Measurements from ENCODE around the gene NDUFA3.

The NDUFA3 gene

GRCh38 chr19:54125713-54126112, 23.1 kb downstream of the NDUFA3 start:
- H3K4me2 ChIP-seq: no peak overlapping the region
- H4K20me1 ChIP-seq: no peaks in the 10 kb centered on the region
- no peaks in the 10 kb centered on the region for H3K4me1 ChIP-seq
- no peaks in the 10 kb centered on the region for H3K9me3 ChIP-seq
- H3K27ac ChIP-seq: no peak overlapping the region
- no peaks in the 10 kb centered on the region for H3K27me3 ChIP-seq
- H3K9ac ChIP-seq: no peak overlapping the region
- H3K36me3 ChIP-seq: peaks cover 99% of the 10 kb centered on the region
- no peak for TF ChIP-seq Cebpa-rat (IDR thresholded peaks at IDR 0.05)
- H3K4me3 ChIP-seq: no peak overlapping the region

- Histone ChIP-seq H4K20me1 (0 out of 2 replicates have a peak, but pooled peaks cover 7% of the 10 kb centered on the region), H3K36me3 (peaks cover 99% of the 10 kb centered on the region), H3K4me3 (no peak overlapping the region), H3K27ac (no peak overlapping the region), H3K27me3 (no peaks in the 10 kb centered on the region), H3K9me3 (no peaks in the 10 kb centered on the region), H3K4me1 (no peaks in the 10 kb centered on the region), H3K4me2 (no peak overlapping the region), H3K9ac (no peak overlapping the region)
- no peak for TF ChIP-seq Cebpa-rat (IDR thresholded peaks at IDR 0.05)
Measured at GRCh38 chr19:54127688-54128440, 25.2 kb downstream of the NDUFA3 start.

DNA sequence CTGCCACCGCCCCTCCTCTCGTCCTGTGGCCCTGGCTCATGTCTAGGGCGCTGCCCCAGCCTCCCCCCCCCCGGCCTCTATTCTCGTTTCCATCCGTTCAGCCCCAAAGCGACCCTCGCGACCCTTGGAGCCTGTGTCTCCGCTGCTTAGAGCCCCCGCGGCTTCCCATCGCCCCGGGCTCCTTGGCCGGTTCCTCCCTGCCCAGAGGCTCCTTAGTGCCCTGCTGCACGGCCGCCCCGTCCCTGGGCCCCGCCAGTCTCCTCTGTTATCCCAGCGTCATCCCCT, 25.7 kb downstream of the NDUFA3 start:
- Histone ChIP-seq H3K9ac (no peak overlapping the region), H3K27me3 (no peaks in the 10 kb centered on the region), H3K27ac (no peak overlapping the region), H3K4me1 (0 out of 2 replicates have a peak, but pooled peaks cover 3% of the 10 kb centered on the region), H4K20me1 (0 out of 2 replicates have a peak, but pooled peaks cover 7% of the 10 kb centered on the region), H3K9me3 (no peaks in the 10 kb centered on the region), H3K4me3 (no peak overlapping the region), H3K36me3 (peaks cover 99% of the 10 kb centered on the region), H3K4me2 (no peak overlapping the region)
- no peak for TF ChIP-seq Cebpa-rat (IDR thresholded peaks at IDR 0.05)

DNA sequence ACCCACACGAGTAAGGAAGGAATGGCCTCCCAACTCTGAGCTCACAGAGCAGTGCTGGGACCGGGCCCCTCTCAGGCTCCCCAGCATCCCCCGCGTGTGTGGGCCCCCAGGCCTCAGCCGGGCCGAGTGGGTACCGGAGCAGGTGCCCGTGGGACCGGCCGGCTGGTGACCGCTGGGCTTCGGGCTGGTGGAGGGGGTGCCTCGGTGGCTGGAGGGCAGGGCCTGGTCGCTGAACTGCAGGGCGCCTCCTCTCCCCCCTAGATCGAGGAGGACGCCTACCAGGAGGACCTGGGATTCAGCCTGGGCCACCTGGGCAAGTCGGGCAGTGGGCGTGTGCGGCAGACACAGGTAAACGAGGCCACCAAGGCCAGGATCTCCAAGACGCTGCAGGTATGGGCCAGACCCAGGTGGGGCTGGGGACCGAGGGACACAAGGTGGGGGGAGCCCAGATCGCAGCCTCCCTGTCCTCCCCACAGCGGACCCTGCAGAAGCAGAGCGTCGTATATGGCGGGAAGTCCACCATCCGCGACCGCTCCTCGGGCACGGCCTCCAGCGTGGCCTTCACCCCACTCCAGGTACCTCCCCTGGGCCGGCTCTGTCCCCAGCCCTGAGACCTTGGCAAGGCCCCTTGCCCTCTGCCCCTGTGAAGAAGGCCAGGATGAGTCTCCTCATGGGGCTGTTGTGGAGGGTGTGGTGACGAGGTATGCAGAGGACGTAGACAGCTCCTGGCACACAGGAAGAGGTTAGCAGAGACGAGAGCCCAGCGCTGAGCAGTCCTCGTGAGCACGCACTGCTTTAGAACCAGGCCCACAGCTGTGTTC, 26.4 kb downstream of the NDUFA3 start:
- 0 out of 2 replicates have a peak, but pooled peaks cover 7% of the 10 kb centered on the region for H4K20me1 ChIP-seq
- H3K4me3 ChIP-seq: no peak overlapping the region
- H3K4me1 ChIP-seq: 0 out of 2 replicates have a peak, but pooled peaks cover 5% of the 10 kb centered on the region
- H3K9me3 ChIP-seq: no peaks in the 10 kb centered on the region
- H3K4me2 ChIP-seq: no peak overlapping the region
- H3K27ac ChIP-seq: no peak overlapping the region
- no peak overlapping the region for H3K9ac ChIP-seq
- TF ChIP-seq Cebpa-rat (IDR thresholded peaks at IDR 0.05): no peak
- H3K27me3 ChIP-seq: no peaks in the 10 kb centered on the region
- peaks cover 94% of the 10 kb centered on the region for H3K36me3 ChIP-seq

DNA sequence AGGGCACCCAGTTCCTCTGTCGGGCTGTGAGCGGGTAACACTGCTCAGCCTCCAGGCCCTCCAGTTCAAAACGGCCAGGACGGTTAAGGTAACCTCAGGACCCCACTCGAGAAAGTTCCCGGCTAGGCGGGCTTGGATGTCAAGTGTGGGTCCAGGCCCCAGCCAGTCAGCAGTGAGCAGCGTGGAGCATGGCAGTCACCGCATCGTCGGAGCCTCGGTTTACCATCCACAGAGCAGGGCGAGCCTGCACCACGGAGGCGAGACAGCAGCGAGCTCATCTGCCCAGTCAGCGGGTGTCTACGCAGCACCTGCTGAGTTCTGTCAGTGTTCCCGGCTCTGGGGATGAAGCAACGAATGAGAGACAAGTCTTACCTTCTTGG, 27.0 kb downstream of the NDUFA3 start:
- no peak for TF ChIP-seq Cebpa-rat (IDR thresholded peaks at IDR 0.05)
- no peak overlapping the region for H3K27ac ChIP-seq
- H3K4me2 ChIP-seq: no peak overlapping the region
- H4K20me1 ChIP-seq: 0 out of 2 replicates have a peak, but pooled peaks cover 7% of the 10 kb centered on the region
- H3K9ac ChIP-seq: no peak overlapping the region
- H3K36me3 ChIP-seq: peaks cover 88% of the 10 kb centered on the region
- no peaks in the 10 kb centered on the region for H3K27me3 ChIP-seq
- no peak overlapping the region for H3K4me3 ChIP-seq
- no peaks in the 10 kb centered on the region for H3K9me3 ChIP-seq
- 0 out of 2 replicates have a peak, but pooled peaks cover 5% of the 10 kb centered on the region for H3K4me1 ChIP-seq

GRCh38 chr19:54133312-54133956, 30.8 kb downstream of the NDUFA3 start:
- no peak overlapping the region for H3K4me3 ChIP-seq
- peaks cover 12% of the 10 kb centered on the region for H4K20me1 ChIP-seq
- no peak overlapping the region for H3K27ac ChIP-seq
- H3K27me3 ChIP-seq: no peaks in the 10 kb centered on the region
- peaks cover 49% of the 10 kb centered on the region for H3K36me3 ChIP-seq
- peaks cover 18% of the 10 kb centered on the region for H3K4me1 ChIP-seq
- H3K9ac ChIP-seq: no peak overlapping the region
- no peak overlapping the region; the same call in 1 of the 2 replicates for H3K4me2 ChIP-seq
- no peak for TF ChIP-seq Cebpa-rat (IDR thresholded peaks at IDR 0.05)
- H3K9me3 ChIP-seq: no peaks in the 10 kb centered on the region

GRCh38 chr19:54133957-54134590, 31.4 kb downstream of the NDUFA3 start:
- Histone ChIP-seq H3K27ac (no peak overlapping the region), H3K9ac (no peak overlapping the region), H3K4me2 (no peak overlapping the region), H3K27me3 (no peaks in the 10 kb centered on the region), H3K9me3 (no peaks in the 10 kb centered on the region), H4K20me1 (peaks cover 18% of the 10 kb centered on the region), H3K4me1 (peaks cover 24% of the 10 kb centered on the region), H3K36me3 (peaks cover 45% of the 10 kb centered on the region), H3K4me3 (no peak overlapping the region)
- TF ChIP-seq Cebpa-rat (IDR thresholded peaks at IDR 0.05): no peak

DNA sequence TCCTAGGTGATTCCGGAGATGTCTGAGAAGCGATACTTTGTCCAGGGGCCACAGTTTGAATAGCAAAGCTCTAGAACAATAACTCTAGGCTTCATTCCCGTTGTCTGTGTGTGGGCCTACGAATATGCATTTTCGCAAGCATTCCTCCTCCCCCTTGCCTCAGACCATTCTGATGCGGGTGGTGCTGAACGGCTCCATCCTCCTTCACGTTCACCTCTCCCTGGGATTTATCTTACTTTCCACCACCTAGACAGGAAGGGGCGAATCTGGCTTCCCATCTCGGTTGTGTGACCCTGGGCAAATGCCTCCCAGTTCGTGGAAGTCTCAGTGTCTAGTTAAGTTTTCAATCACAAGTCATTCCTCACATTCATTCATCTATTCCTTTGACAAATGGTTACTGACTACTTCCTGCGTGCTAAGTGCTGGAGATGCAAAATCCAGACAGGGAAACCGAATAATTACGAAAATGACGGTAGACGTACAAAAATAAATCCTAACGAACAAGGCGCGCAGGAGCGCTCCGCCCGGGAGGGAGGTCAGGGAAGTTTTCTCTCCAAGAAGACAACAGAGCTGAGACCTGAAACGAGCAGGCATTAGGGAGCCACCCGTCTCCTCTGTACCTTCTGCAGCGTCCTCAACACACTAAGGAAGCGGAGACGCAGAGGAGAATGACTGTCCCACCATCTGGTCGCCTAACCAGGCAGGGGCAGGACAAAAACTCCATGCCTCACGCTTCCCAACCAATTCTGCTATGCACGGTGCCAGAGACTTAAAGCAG, 33.6 kb downstream of the NDUFA3 start:
- peaks cover 36% of the 10 kb centered on the region for H4K20me1 ChIP-seq

More for the DNA sequence above, 33.6 kb downstream of the NDUFA3 start:
- peaks cover 45% of the 10 kb centered on the region for H3K36me3 ChIP-seq
- TF ChIP-seq Cebpa-rat (IDR thresholded peaks at IDR 0.05): no peak
- no peaks in the 10 kb centered on the region for H3K27me3 ChIP-seq
- no peak overlapping the region; the same call in 1 of the 2 replicates for H3K27ac ChIP-seq
- H3K4me1 ChIP-seq: peaks cover 46% of the 10 kb centered on the region
- H3K9ac ChIP-seq: peak overlapping the region; percentile 76
- peak overlapping the region; percentile 70 for H3K4me3 ChIP-seq
- H3K4me2 ChIP-seq: peak overlapping the region; percentile 98
- no peaks in the 10 kb centered on the region for H3K9me3 ChIP-seq

Data from BLaER1 (cell line).